ENCODE results near the gene TRAPPC2L.
A peak's percentile ranks its signal among the peaks of the same experiment; 100 is the strongest.

TRAPPC2L gene

GRCh38 chr16:88839745-88840599 is 17.0 kb upstream of the TRAPPC2L start:
- DNase-seq, result no peak

DNA sequence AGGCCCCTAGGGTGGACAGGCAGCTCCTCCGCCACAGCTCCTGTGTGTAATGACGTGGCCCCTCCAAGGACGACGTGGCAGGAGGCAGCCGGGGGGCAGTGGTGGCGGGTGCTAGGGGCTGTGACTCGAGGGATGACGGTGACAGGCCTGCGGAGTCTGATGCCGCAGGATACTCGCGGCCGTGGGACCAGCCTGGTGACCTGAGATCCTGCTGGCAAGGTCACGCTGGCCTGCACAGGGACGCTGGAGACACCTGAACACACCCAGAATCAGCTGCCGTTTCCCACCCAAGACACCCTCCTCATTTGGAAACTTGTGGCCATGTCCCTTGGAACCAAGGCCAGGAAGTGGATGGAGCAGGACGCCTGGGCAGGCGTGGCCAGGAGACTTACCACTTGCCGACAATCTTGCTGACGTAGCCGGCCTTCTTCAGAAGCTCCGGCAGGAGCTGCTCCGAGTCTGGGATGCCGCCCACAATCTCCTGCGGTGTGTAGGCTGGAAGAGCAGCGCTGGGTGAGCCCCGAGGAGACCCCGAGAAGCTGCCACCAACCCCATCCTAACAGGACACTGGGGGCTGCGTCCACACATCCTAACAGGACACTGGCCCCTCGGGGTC is 16.2 kb upstream of the TRAPPC2L start:
- DNase-seq, result no peak

DNA sequence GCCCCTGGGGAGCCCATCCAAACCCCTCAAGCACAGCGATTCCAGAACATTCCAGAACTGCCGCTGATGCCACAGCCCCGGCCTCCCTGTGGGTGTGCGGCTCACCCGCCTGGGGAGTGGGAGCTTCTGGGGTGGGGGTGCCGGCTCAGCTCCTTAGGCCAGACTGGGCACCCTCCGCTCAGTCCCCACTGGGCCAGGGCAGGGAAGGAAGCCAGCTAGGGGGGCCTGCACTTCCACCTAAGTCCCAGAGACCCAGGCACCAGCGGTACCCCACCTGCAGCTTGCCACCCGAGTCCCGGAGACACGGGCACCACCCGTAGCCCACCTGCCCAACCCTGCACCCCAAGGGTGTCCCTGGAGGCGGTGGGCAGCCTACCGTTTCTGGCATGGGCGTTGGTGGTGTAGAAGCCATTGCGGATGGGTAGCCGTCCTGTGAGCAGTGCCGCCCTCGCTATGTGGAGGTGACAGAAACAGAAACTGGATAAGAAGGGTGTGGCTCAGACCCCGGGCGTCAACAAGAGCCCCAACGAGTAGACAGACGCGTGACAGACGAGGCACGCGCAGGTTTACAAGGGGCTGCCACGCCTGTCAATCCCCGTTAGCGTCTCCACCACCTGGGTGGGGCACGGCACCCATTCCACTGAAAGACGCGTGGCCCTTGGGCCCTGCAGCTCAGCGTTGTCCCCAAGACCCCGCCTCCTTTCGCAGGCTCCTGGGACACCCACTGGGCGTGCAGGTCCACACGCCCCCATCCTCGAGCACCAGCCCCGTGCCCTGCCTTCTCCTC is 15.2 kb upstream of the TRAPPC2L start:
- no peak for DNase-seq

GRCh38 chr16:88842308-88842756 is 14.6 kb upstream of the TRAPPC2L start:
- DNase-seq, result no peak

DNA sequence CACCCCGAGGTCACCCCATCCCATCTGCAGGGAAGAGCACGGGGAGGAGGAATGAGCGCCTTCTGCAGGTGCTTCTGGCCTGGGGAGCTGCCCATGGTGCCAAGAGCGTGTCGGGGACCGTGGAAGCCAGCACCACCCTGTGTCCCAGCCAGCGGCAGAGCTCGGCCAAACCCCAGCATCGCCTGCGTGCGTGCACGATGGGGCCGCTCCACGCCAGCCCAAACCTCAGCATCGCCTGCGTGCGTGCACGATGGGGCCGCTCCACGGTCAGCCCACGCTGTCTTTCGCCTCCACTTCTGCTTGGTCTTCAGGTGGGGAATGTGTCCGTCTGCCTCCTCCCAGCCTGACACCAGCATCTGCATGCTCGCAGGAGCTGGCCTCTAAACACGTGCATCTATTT is 14.1 kb upstream of the TRAPPC2L start:
- no peak for DNase-seq

GRCh38 chr16:88843256-88843655 is 13.7 kb upstream of the TRAPPC2L start:
- DNase-seq, result no peak

DNA sequence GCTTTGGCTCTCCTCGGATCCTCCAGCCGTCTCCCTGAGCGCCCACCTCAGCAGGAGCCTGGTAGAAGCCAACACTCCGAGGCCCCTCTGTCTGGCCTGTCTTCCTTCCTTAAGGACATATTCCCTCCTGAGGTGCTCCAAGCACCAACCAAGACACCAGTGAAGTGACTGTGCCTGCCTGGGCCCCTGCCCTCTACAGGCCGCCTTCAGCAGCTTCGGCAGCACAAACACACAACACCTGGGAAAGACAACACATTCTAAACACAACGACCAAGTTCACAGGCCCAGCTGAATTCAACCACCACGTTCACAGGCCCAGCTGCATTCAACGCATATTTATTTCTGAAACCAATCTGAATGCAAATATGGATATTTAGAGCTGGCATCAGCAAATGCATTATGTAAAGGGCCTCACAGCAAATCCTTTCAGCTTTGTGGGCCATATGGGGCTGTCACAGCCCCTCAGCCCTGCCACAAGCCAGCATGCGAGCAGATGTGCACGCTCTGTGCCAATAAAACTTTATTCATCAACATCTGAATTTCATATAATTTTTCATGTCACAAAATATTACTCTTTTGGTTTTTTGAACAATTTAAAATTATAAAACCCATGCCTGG is 12.4 kb upstream of the TRAPPC2L start:
- DNase-seq, result no peak

- DNase-seq, result no peak
Measured at GRCh38 chr16:88846088-88846487, 10.8 kb upstream of the TRAPPC2L start.

- no peak for DNase-seq
Measured at GRCh38 chr16:88847654-88848053, 9.3 kb upstream of the TRAPPC2L start.

DNA sequence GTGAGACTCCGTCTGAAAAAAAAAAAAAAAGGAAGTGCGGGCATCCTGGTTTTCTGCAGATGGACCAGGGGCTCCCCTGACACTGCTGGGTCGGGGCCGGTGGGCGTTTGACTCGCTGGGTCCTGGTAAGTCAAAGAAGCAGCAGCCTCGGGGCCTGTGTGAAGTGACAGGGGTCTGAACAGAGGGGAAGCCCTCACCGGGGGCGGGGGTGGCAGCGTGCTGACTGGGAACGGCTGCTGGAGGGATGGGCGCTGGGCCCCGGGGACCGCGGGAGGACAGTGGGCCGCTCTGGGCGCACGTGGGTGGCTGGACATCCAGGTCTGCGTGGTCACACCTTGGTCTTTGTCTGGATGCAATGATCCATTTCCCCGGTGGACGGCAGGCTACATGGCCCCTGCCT is 8.4 kb upstream of the TRAPPC2L start:
- DNase-seq, result no peak

- DNase-seq, result no peak
Measured at GRCh38 chr16:88850531-88851199, 6.3 kb upstream of the TRAPPC2L start.

DNA sequence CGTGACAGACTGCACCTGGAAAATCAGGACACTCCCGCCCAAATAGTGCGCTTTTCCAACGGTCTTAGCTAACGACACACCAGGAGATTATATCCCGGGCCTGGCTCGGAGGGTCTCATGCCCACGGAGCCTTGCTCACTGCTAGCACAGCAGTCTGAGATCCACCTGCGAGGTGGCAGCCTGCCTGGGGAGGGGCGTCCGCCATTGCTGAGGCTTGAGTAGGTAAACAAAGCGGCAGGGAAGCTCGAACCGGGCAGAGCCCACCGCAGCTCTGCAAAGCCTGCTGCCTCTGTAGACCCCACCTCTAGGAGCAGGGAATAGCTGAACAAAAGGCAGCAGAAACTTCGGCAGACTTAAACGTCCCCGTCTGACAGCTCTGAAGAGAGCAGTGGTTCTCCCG is 5.3 kb upstream of the TRAPPC2L start:
- DNase-seq, result no peak

- no peak for DNase-seq
Measured at GRCh38 chr16:88853325-88853941, 3.5 kb upstream of the TRAPPC2L start.

GRCh38 chr16:88854306-88855111 is 2.4 kb upstream of the TRAPPC2L start:
- DNase-seq, result no peak

DNA sequence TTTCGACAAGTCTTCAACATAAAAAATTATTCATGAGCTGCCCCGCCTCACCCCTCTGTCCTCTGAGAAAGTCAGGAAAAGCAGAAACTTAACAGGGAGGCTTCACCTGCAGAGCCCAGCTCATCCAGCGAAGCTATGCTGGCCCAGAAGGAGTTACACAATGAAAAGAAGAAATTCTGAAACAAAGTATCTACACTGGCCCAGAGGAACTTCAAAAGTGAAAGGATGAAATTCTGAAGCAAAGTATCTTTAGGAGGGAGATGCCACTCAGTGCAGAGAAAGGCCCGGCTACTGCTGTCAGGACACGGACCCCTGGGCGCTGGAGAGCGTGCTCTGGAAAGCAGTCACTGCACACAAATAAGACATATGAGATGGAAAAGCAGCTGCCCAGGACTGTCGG is 1.8 kb upstream of the TRAPPC2L start:
- DNase-seq, result no peak

GRCh38 chr16:88855736-88856121 is 1.2 kb upstream of the TRAPPC2L start:
- no peak for DNase-seq

DNA sequence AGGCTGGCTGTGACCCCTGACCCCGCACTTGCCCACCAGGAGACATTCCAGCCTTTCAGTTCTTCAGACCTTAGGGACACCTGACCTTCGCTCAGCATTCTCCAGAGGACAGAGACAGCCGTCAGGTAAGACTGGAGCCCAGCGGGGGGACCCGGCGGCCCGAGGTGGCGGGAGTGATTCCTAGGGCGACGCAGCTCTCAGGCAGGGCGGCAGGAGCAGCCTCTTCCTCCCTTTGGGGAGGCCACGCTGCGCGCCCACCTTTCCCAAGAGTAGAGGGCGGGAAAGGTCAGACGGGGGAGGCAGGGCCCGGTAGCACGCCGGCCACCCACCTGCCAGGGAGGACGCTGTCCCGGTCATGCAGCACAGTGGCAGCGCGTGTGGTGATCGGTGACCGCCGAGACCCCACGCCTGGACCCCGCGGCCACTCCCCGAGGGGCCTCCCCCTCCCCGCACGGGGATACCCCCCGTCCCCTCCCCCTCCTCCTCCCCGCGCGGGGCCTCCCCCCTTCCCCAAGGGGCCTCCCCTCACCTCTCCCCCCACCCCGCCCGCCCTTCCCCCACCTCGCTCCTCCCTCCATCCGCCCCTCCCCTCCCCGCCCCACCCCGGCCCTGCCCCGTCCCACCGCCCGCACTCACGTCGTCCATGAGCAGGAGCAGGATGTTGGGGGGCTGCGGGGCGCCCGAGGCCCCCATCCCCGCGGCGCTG is 652 bp upstream of the TRAPPC2L start:
- DNase-seq, result no peak

DNA sequence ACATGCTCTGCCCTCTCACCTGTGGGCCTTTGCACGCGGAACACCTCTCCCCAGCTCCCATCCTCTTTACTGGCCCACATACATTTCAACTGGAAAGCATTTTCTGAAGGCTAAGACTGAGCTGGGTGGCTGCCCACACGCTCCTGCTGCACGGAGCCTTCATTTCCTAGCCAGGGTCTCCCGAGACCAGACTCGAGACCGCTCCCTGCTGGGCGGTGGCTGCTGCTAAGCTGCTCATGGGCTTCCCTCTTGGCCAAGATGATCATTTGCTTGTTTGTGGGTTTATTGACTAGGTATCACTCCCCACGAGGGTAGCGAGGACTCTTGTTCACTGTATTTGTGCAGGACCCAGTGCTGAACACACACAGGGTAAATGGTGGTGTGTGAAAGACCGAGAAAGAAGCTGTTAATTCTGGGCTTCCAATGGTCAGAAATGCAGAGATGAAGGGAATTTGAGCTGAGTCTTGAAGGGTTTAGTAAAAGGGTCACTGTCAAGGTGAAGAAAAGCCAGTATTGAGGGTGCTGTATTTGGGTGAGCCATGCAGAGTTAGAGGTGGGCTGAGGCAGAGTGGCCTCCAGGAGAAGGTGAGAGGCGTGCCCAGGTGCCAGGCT is 907 bp downstream of the TRAPPC2L start:
- peak; percentile 61 for DNase-seq

DNA sequence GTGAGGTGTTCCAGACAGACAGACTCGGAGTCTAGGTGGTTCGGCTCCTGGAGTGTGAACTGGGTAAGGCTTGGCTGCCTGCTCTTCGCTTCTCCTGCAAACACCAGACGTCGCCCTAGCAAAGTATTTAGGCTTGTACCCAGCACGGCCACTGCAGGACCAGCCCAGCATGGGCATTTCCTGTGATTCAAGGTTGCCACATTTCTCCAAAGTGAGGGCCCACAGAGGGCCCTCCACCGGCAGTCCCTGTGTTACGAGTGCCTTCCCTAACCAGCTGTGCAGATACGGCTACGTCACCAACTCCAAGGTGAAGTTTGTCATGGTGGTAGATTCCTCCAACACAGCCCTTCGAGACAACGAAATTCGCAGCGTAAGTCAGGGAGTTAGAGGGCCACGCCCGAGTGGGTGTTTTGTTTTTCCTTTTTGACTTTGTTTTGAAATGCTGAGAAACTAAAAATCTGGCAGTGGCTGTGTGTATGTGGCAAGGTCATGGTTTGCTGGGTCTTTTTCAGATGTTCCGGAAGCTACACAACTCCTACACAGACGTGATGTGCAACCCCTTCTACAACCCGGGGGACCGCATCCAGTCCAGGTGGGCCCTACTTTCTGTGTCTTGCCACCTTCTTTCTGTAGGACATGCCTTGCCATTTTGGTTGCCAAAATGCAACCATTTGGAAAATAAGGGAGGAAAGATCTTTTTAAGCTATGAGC is 2.6 kb downstream of the TRAPPC2L start:
- no peak for DNase-seq

DNA sequence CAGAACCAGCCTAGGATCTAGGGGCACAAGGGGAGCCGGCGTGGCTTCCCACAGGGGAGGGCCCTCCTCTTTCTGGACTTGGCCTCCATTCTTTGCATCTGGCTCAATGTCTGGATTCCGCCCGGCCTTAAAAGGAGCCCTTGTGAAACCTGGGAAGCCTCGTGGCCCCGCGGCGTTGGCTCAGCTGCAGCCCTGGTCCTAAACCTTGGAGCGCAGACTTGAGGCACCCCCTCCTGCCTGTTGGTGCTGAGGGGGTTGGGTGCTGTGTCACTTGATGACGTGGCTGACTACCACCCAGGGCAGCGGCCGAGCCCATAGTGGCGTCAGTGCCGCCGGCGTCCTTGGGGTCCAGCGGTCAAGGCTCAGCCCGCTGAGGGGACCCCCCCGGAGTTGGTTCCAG is 4.4 kb downstream of the TRAPPC2L start:
- DNase-seq, result no peak
